ENCODE measurements around the gene CLDN12. TPM values are rescaled to one million over a fixed set of nuclear protein-coding genes. Genes with fewer than 3 reads are reported as not detected.

Gene CLDN12
- total and polyA plus RNA-seq, 12 donors: 12.6 to 47.6 (median 37.4) TPM

GRCh38 chr7:90384433-90384832 lies 18.8 kb upstream of the CLDN12 start:
- Histone ChIP-seq H3K36me3 (peaks cover 0 to 83% (median 50%) of the 10 kb centered on the region in 9 donors), H3K4me1 (peaks cover 0 to 6% (median 0%) of the 10 kb centered on the region in 9 donors), H3K27me3 (no peaks in the 10 kb centered on the region), H3K27ac (no peak overlapping the region), H3K4me3 (no peak overlapping the region), H3K9me3 (peaks cover 0 to 13% (median 0%) of the 10 kb centered on the region in 11 donors)
- TF ChIP-seq CTCF (IDR thresholded peaks at IDR 0.05): no peak
- ATAC-seq (no peak), DNase-seq (no peak)
- intact Hi-C loops (cut with DNase I): no loop called here

GRCh38 chr7:90387470-90388240 lies 15.6 kb upstream of the CLDN12 start:
- Histone ChIP-seq H3K4me1 (peaks cover 0 to 6% (median 0%) of the 10 kb centered on the region in 9 donors), H3K9me3 (no peaks in the 10 kb centered on the region), H3K4me3 (no peak overlapping the region), H3K27me3 (no peaks in the 10 kb centered on the region), H3K27ac (no peak overlapping the region), H3K36me3 (peaks cover 0 to 51% (median 21%) of the 10 kb centered on the region in 9 donors)
- no peak for TF ChIP-seq CTCF (IDR thresholded peaks at IDR 0.05)
- no peak for DNase-seq
- WGBS, 2 donors: 91 to 94% methylated on average over 2 of the region's 2 CpGs
- intact Hi-C loops (cut with DNase I): no loop called here
- no peak for ATAC-seq

- H3K4me1 ChIP-seq: no peaks in the 10 kb centered on the region
Measured at GRCh38 chr7:90390926-90391325, 12.3 kb upstream of the CLDN12 start.

GRCh38 chr7:90391488-90391887 lies 11.8 kb upstream of the CLDN12 start:
- no peak for TF ChIP-seq CTCF (IDR thresholded peaks at IDR 0.05)
- Histone ChIP-seq H3K9me3 (peaks cover 0 to 14% (median 0%) of the 10 kb centered on the region in 11 donors), H3K27me3 (no peaks in the 10 kb centered on the region), H3K27ac (no peak overlapping the region), H3K4me3 (no peak overlapping the region), H3K4me1 (no peaks in the 10 kb centered on the region), H3K36me3 (peaks cover 0 to 12% (median 0%) of the 10 kb centered on the region in 9 donors)
- no peak for ATAC-seq
- 76 to 82% methylated on average over 5 of the region's 5 CpGs for WGBS, 2 donors
- no peak for DNase-seq
- intact Hi-C loops (cut with DNase I): no loop called here

More at GRCh38 chr7:90390926-90391325, 12.3 kb upstream of the CLDN12 start:
- Histone ChIP-seq H3K27me3 (no peaks in the 10 kb centered on the region), H3K9me3 (peaks cover 0 to 14% (median 0%) of the 10 kb centered on the region in 11 donors), H3K4me3 (no peak overlapping the region), H3K36me3 (peaks cover 0 to 18% (median 0%) of the 10 kb centered on the region in 9 donors), H3K27ac (no peak overlapping the region)
- DNase-seq (no peak), ATAC-seq (no peak)
- intact Hi-C loops (cut with DNase I): no loop called here
- TF ChIP-seq CTCF (IDR thresholded peaks at IDR 0.05): no peak
